ENCODE data around the gene DNAJC30.

DNAJC30 gene

DNA sequence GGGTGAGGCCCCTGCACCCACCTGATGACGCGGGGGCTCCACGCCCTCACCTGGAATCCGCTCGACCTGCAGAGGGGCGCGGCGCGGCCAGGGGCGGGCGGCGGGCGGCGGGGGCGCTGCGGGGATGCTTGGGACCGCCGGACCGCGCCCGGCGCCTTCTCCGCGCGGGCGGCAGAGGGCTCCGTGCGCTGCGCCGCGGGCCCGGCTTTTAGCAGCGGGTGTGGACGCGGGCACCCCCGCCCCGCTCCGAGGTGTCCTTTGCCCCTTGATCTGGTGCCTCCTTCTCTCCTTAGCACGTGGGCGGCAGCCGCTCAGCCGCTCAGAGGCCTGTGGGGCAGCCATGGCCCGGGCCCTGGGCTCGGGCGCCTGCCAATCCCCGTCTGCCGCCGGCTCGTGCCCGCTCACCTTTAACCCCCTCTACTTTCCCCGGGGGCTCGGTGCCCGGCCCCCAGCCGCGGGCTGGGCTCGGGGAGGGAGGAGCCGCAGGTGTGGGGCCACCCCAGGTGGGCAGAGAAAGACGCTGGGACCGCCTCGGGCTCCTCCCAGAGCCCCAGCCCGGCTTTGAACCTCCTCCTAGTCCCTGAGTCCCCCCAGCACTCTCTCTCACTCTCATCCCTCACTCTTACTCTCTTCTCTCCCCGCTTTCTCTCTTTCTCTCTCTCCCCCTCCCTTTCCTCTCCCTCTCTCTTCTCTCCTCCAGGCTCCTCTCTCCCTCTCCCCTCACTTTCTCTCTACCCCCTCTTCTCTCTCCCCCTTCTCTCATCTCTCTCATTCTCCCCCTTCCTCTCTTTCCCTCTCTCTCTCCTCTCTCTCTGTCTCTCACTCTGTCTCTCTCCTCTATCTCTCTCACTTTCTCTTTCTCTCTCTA is 35.3 kb downstream of the DNAJC30 start:
- DNase-seq (ENCODE audit: low read depth in 2 of 2), result no peak

GRCh38 chr7:73646785-73647724 is 36.2 kb downstream of the DNAJC30 start:
- DNase-seq (ENCODE audit: low read depth in 2 of 2), result no peak

DNA sequence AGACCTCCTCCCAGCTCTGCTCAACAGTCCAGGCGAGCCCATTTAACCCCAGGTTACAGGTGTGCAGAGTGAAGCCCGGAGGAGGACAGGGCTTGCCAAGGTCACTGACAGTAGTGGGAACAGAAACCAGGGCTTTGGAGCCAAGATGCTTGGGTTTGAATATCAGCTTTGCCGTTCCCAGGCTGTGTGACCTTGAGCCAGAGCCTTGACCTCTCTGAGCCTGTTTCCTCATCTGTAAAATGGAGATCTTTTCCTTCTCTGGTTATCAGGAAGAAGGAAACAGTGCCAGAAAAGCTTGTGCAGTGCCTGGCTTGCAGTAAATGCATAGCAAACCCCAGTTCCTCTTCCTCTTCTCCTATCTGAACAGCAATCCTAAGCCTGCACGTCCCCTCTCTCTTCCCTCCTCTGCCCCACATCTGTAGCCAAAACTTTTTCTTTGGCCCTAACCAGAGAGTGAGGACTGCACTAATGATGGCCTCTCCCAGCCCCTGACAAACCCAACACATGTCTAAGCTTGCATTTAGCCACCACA is 37.5 kb downstream of the DNAJC30 start:
- DNase-seq (ENCODE audit: low read depth in 2 of 2), result no peak

- no peak for DNase-seq (ENCODE audit: low read depth in 2 of 2)
These were observed 38.5 kb downstream of the DNAJC30 start for GRCh38 chr7:73644688-73645286.

DNA sequence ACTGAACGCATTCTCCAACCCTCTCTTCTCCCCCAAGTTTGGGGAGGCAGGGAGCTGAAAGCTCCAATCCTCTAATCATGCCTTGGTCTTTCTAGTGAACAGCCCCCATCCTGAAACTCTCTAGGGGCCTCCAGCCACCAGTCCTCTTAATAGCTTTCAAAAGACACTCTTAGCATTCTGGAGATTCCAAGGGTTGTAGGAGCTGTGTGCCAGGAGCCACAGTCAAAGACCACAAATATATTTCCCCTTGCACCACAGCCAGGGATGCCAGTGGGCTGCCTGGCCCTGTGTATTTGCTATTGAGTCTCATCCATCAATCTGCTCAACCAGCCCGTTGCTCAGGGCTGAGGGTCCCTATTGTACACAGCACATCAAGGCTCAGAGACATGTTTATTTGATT is 40.4 kb downstream of the DNAJC30 start:
- no peak for DNase-seq (ENCODE audit: low read depth in 2 of 2)

DNA sequence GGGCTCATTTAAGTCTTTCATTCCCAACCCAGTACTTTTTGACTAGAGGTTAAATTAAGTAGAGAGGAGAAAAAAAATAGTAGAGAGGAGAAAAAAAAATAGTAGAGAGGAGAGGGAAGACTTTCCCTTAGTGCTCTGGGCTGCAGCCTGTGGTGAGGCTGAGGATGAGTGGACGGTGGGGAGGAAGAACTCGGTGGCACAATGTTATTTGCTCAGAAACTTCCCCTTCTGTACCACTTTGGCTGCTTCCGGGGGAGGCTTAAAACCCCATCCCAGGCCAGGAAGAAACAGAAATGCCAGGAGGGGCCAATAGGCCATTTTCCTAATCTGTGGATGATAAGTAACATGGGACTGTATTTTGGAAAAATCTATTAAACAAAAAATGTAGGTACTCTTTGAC is 44.3 kb downstream of the DNAJC30 start:
- DNase-seq (ENCODE audit: low read depth in 2 of 2), result no peak

DNA sequence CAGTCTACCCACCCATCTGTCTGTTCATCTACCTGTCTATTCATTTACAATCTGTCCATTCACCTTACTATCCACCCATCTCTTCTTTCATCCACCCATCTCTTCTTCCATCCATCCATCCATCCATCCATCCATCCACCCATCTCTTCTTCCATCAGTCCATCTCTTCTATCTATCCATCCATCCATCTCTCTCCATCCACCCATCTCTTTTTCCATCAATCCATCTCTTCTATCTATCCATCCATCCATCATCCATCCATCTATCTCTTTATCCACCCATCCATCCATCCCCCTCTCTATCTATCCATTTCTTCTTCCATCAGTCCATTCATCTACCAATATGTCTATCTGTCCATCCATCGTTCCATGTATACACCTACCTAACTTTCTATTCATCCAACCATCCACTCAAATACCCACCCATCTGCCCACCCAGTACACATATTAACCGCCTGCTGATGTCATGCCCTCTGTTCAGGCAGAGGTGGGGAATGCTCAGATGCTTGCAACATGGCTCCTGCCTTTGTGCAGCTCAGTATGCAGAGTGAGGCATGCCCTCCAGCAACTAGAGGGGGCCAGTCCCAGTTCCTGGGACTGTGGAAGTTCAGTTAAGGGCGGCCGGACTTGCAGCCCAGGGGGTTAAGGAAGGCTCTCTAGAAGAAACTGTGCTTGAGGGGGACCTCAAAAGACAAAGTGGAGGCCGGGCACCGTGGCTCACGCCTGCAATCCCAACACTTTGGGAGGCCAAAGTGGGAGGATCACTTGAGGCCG is 47.6 kb downstream of the DNAJC30 start:
- DNase-seq (ENCODE audit: low read depth in 2 of 2), result no peak

GRCh38 chr7:73633844-73634243 is 49.4 kb downstream of the DNAJC30 start:
- DNase-seq (ENCODE audit: low read depth in 2 of 2), result no peak

DNA sequence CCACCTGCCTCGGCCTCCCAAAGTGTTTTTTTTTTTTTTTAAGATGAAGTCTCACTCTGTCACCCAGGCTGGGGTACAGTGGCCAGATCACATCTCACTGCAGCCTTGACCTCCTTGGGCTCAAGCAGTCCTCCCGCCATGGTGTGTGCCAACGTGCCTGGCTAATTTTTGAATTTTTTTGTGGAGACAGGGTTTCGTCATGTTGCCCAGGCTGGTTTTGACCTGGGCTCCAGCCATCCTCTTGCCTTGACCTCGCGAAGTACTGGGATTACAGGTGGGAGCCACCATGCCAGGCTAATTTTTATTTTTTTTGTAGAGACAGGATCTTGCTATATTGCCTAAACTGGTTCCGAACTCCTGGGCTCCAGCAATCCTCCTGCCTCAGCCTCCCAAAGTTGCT is 49.9 kb downstream of the DNAJC30 start:
- DNase-seq (ENCODE audit: low read depth in 2 of 2), result no peak

DNA sequence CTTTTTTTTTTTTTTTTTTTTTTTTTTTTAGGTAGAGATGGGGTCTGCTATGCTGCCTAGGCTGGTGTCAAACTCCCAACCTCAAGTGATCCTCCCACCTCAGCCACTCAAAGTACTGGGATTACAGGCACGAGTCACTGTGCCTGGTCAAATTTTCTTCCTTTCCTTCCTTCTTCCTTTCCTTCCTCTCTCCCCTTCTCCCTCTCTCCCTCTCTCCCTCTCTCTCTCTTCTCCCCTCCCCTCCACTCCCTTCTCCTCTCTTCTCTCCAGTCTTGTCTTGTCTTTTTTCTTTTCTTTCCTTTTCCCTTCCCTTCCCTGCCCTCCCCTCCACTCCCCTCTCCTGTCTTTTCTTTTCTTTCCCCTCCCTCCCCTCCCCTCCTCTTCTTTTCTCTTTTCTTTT is 51.7 kb downstream of the DNAJC30 start:
- no peak for DNase-seq (ENCODE audit: low read depth in 2 of 2)
